ENCODE results near the gene RTKN. TPM values are rescaled to one million over a fixed set of nuclear protein-coding genes. Genes with fewer than 3 reads are reported as not detected.
A peak's percentile ranks its signal among the peaks of the same experiment; 100 is the strongest.
"Not testable (repeated sequence)": the region's sequence is repeated elsewhere in the genome, so short reads cannot be mapped to it uniquely, and the experiment has no call there.

Gene RTKN
- total RNA-seq, 4 donors from 2014 or later, result 2.2 to 17.6 (median 5.9) TPM

- intact Hi-C loops (cut with DNase I; ENCODE audit: low total_unique reads), result no loop called here
- H3K27ac ChIP-seq, result peak overlapping the region; percentile 84 to 93 (median 89)
Measured at GRCh38 chr2:74464406-74464805, 22.7 kb upstream of the RTKN start.

DNA sequence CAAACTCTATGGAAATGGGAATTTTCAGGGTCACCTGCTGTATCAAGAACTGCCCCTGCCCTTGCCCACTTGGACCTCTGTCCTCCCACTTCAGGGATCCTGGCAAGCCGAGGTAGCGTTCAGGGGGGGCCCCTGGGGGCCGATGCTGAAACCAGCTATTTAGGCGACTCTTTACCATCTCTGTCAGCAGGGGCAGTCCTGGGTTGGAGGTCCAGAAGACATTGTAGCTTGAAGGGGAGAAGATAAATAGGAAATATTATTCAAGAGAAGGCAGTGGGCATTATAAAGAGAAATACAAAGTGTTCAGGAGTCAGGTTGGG is 21.0 kb upstream of the RTKN start:
- no peak for TF ChIP-seq POLR2A (IDR thresholded peaks at IDR 0.05)
- TF ChIP-seq CTCF (IDR thresholded peaks at IDR 0.05 in 4 of 5, conservative IDR thresholded peaks at IDR 0.05 in 1 of 5), result no peak
- intact Hi-C loops (cut with DNase I; ENCODE audit: low total_unique reads) (no loop called here), in situ Hi-C loops (cut with MboI; ENCODE audit: low sequenced_read_pairs in 4 of 4) (loop anchor here in 1 of 4 donors (25.0 kb wide), 1 partner anchor 375 kb away; the partner anchor contains the start of gene HK2)
- Histone ChIP-seq H3K9me3 (no peaks in the 10 kb centered on the region), H3K27me3 (no peaks in the 10 kb centered on the region), H3K4me3 (no peak overlapping the region), H3K27ac (no peak overlapping the region), H3K36me3 (peaks cover 0 to 20% of the 10 kb centered on the region in 2 donors), H3K4me1 (peaks cover 19 to 23% of the 10 kb centered on the region in 2 donors)
- DNase-seq (no peak), ATAC-seq (no peak)

More at GRCh38 chr2:74464406-74464805, 22.7 kb upstream of the RTKN start:
- ATAC-seq (no peak), DNase-seq (no peak)
- Histone ChIP-seq H3K4me3 (peak overlapping the region; percentile 91 to 95 (median 94)), H3K9me3 (no peaks in the 10 kb centered on the region), H3K27me3 (no peaks in the 10 kb centered on the region), H3K4me1 (peaks cover 13 to 16% of the 10 kb centered on the region in 2 donors), H3K36me3 (peaks cover 0 to 20% of the 10 kb centered on the region in 2 donors)
- no peak for TF ChIP-seq CTCF (IDR thresholded peaks at IDR 0.05 in 4 of 5, conservative IDR thresholded peaks at IDR 0.05 in 1 of 5)
- TF ChIP-seq POLR2A (IDR thresholded peaks at IDR 0.05), result no peak
- in situ Hi-C loops (cut with MboI; ENCODE audit: low sequenced_read_pairs in 4 of 4), result loop anchor here in 1 of 4 donors (25.0 kb wide), 1 partner anchor 373 kb away; the partner anchor contains the start of gene HK2

DNA sequence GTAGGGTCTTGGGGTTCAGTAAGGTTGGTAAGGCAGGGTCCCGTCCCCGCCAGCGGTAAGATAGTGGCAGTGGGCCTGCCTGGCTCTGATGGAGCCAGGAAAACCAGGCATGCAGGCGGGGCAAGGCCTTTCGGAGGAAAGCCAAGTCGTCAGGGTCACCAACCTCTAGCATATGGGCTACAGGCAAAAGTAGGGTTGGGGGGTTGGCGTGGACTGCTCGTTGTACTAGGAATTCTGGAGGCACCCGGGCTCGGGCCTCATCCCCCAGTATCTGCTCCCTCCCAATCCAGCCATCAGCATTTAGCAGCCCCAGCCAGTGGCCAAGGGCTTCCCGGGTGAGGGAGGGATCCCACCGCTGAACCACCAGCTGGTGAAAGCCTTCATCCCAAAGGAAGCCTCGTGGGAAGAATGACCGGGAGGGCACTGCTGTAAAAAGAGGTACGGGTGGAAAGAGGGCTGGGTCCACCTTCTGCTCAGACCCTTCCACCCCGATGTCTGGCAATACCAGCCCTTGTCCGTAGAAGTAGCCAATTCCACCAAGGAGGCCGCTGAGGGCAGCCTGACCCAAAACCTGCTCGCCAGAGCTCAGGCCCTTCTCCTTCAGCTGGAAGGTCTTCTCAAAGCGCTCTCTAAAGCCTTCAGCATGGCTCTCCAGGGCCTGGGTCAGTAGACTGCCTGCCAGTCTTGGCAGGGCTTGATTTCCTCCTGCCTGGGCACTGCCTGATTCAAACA is 20.5 kb upstream of the RTKN start:
- DNase-seq, result no peak
- ATAC-seq, result no peak
- H3K4me1 ChIP-seq, result peaks cover 20 to 25% of the 10 kb centered on the region in 2 donors
- in situ Hi-C loops (cut with MboI; ENCODE audit: low sequenced_read_pairs in 4 of 4), result loop anchor here in 1 of 4 donors (25.0 kb wide), 1 partner anchor 375 kb away; the partner anchor contains the start of gene HK2
- H3K9me3 ChIP-seq, result no peaks in the 10 kb centered on the region
- no peak overlapping the region for H3K4me3 ChIP-seq
- peaks cover 0 to 20% of the 10 kb centered on the region in 2 donors for H3K36me3 ChIP-seq
- no peaks in the 10 kb centered on the region for H3K27me3 ChIP-seq
- intact Hi-C loops (cut with DNase I; ENCODE audit: low total_unique reads), result no loop called here
- H3K27ac ChIP-seq, result no peak overlapping the region
- TF ChIP-seq POLR2A (IDR thresholded peaks at IDR 0.05), result no peak
- TF ChIP-seq CTCF (IDR thresholded peaks at IDR 0.05 in 4 of 5, conservative IDR thresholded peaks at IDR 0.05 in 1 of 5), result no peak

GRCh38 chr2:74461187-74462053 is 19.7 kb upstream of the RTKN start:
- ATAC-seq (no peak), DNase-seq (no peak)
- H3K27ac ChIP-seq, result no peak overlapping the region
- in situ Hi-C loops (cut with MboI; ENCODE audit: low sequenced_read_pairs in 4 of 4), result loop anchor here in 1 of 4 donors (25.0 kb wide), 1 partner anchor 376 kb away; the partner anchor contains the start of gene HK2
- intact Hi-C loops (cut with DNase I; ENCODE audit: low total_unique reads), result no loop called here
- H3K9me3 ChIP-seq, result no peaks in the 10 kb centered on the region
- no peak overlapping the region for H3K4me3 ChIP-seq
- peaks cover 0 to 23% of the 10 kb centered on the region in 2 donors for H3K36me3 ChIP-seq
- peaks cover 25 to 30% of the 10 kb centered on the region in 2 donors for H3K4me1 ChIP-seq
- H3K27me3 ChIP-seq, result no peaks in the 10 kb centered on the region
- TF ChIP-seq CTCF (IDR thresholded peaks at IDR 0.05 in 4 of 5, conservative IDR thresholded peaks at IDR 0.05 in 1 of 5) (no peak), POLR2A (IDR thresholded peaks at IDR 0.05) (no peak)

- peaks cover 0 to 29% of the 10 kb centered on the region in 2 donors for H3K36me3 ChIP-seq
- peaks cover 31 to 34% of the 10 kb centered on the region in 2 donors for H3K4me1 ChIP-seq
- in situ Hi-C loops (cut with MboI; ENCODE audit: low sequenced_read_pairs in 4 of 4), result loop anchor here in 1 of 4 donors (25.0 kb wide), 1 partner anchor 377 kb away; the partner anchor contains the start of gene HK2
- H3K9me3 ChIP-seq; H3K4me3 ChIP-seq; ATAC-seq; H3K27me3 ChIP-seq; DNase-seq; H3K27ac ChIP-seq; intact Hi-C loops (cut with DNase I; ENCODE audit: low total_unique reads): not testable (repeated sequence)
Measured at GRCh38 chr2:74460187-74460586, 18.4 kb upstream of the RTKN start.

DNA sequence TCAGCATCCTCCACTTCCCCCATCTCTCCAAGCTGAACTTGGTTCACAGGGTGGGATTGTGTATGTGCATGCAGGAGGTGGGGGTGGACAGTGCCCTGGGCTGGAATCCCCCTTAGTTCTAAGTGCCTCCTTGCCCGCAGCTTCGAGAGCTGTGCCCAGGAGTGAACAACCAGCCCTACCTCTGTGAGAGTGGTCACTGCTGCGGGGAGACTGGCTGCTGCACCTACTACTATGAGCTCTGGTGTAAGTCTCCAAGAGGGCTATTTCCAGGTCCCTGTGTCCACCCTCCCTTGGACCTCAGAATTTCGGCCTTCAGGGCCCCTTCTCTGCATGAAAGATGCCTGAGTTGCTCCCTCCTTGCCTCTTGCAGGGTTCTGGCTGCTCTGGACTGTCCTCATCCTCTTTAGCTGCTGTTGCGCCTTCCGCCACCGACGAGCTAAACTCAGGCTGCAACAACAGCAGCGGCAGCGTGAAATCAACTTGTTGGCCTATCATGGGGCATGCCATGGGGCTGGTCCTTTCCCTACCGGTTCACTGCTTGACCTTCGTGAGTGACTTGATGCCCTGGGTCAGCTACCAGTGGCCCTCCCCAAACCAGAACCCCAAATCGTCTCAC is 17.9 kb upstream of the RTKN start:
- peaks cover 31 to 35% of the 10 kb centered on the region in 2 donors for H3K4me1 ChIP-seq
- intact Hi-C loops (cut with DNase I; ENCODE audit: low total_unique reads), result loop anchor here (10.0 kb wide), 3 partner anchors 265 to 1225 kb away; partner anchors contain the start of genes CCT7, HK2, MTHFD2 and PRADC1
- not testable (repeated sequence) for H3K27ac ChIP-seq, H3K9me3 ChIP-seq, H3K27me3 ChIP-seq, H3K4me3 ChIP-seq, DNase-seq, ATAC-seq
- H3K36me3 ChIP-seq, result peaks cover 0 to 29% of the 10 kb centered on the region in 2 donors
- in situ Hi-C loops (cut with MboI; ENCODE audit: low sequenced_read_pairs in 4 of 4), result loop anchor here in 1 of 4 donors (25.0 kb wide), 1 partner anchor 378 kb away; the partner anchor contains the start of gene HK2
